Stomach (tissue), 9 donors: ENCODE data around the gene PALD1. TPM values are rescaled to one million over a fixed set of nuclear protein-coding genes. Genes with fewer than 3 reads are reported as not detected.
"Not testable (repeated sequence)": the region's sequence is repeated elsewhere in the genome, so short reads cannot be mapped to it uniquely, and the experiment has no call there.

ENCODE experiments used
- DNase-seq, 2 donors: peaks; one replicate each; pipeline versions ENCODE4 v3.0.0 to v3.0.0-alpha.2; 2013 to 2019
- H3K27ac ChIP-seq, 5 donors: fragments of 200-600 bp in 4 of 5; sonication (generic) in 4 of 5; one replicate each; pipeline ENCODE4 v1.5.1; 2013 to 2019; ENCODE audit warnings: mild to moderate bottlenecking in 1 of 5, moderate library complexity in 1 of 5
- H3K27me3 ChIP-seq, 3 donors: fragments of 200-600 bp; sonication (generic); one replicate each; pipeline ENCODE4 v1.5.1; 2017 to 2019; ENCODE audit warnings: mixed run types in 1 of 3
- H3K36me3 ChIP-seq, 4 donors: fragments of 200-600 bp; sonication (generic); 1 replicate in 3 of 4; 2 replicates in 1 of 4; pipeline ENCODE4 v1.5.1; 2016 to 2019
- H3K4me1 ChIP-seq, 4 donors: fragments of 200-600 bp; sonication (generic); one replicate each; pipeline ENCODE4 v1.5.1; 2016 to 2019
- H3K4me3 ChIP-seq, 4 donors: fragments of 200-600 bp; sonication (generic) in 3 of 4; one replicate each; pipeline ENCODE4 v1.5.1; 2016 to 2019; ENCODE audit warnings: mild to moderate bottlenecking in 1 of 4
- H3K9me3 ChIP-seq, 4 donors: fragments of 200-600 bp; sonication (generic); one replicate each; pipeline ENCODE4 v1.5.1; 2016 to 2019
- CTCF ChIP-seq, 7 experiments: fragments of 450-650 bp in 4 of 7; fragments of 200-600 bp in 3 of 7; sonication (generic) in 3 of 7; IDR thresholded peaks; one replicate each; pipeline ENCODE4 v1.5.1; 2016 to 2019; ENCODE audit warnings: antibody characterized with exemption in 7 of 7, control low read depth in 2 of 7, mild to moderate bottlenecking in 1 of 7
- EP300 ChIP-seq: sonication (generic); formaldehyde crosslinking; IDR thresholded peaks from one replicate; pipeline ENCODE4 v1.6.1; 2017; ENCODE audit warnings: antibody characterized with exemption
- POLR2A ChIP-seq, 4 donors: fragments of 450-650 bp; IDR thresholded peaks; one replicate each; pipeline ENCODE4 v1.6.1; 2016; ENCODE audit warnings: antibody characterized with exemption in 4 of 4, control low read depth in 2 of 4, mild to moderate bottlenecking in 1 of 4, moderate library complexity in 1 of 4
- POLR2AphosphoS5 ChIP-seq, 3 donors: sonication (generic); formaldehyde crosslinking; IDR thresholded peaks; one replicate each; pipeline ENCODE4 v1.6.1; 2016; ENCODE audit warnings: antibody characterized with exemption in 3 of 3
- WGBS, 5 donors: extraction: QIAGEN DNeasy Blood & Tissue Kit in 3 of 5; methylation state at CpG; one replicate each; pipeline versions ENCODE4 v1.1.5 to v1.1.7; 2013 to 2018; 5-methylcytosine and 5-hydroxymethylcytosine counted together
- intact Hi-C: fragments of 100-400 bp; cut with DNase I; formaldehyde crosslinking; loops from one replicate; pipeline ENCODE4 v1.15.1; 2023; ENCODE audit warnings: low total_unique reads
- polyA plus RNA-seq, 3 donors: library from polyadenylated mRNA; stranded (reverse); fragments of 200-250 nt; gene quantifications; one replicate each; pipeline ENCODE4 v1.2.3, GENCODE V29; 2013
- total RNA-seq, 5 donors: library from RNA; depleted of rRNA; stranded (reverse); fragments of >200 nt; gene quantifications; one replicate each; pipeline versions ENCODE4 v1.1.0 to v1.2.3, GENCODE V29; 2014 to 2016
- donor health status: healthy with polysubstance abuse.
- donor health status: Bipolar disorder and iron deficiency.
- donor health status: healthy.

PALD1 gene
- total and polyA plus RNA-seq, 8 donors: 2.4 to 25.1 (median 4.0) TPM

- 43 to 62% (median 53%) methylated on average over 7 to 8 of the region's 8 CpGs for WGBS, 5 donors
- Histone ChIP-seq H3K4me1 (peaks cover 27 to 62% (median 51%) of the 10 kb centered on the region in 4 donors), H3K36me3 (no peaks in the 10 kb centered on the region), H3K9me3 (no peaks in the 10 kb centered on the region), H3K27me3 (peaks cover 0 to 20% (median 12%) of the 10 kb centered on the region in 3 donors), H3K27ac (peak overlapping the region; percentile 8 to 91 (median 48)), H3K4me3 (no peak overlapping the region)
- TF ChIP-seq POLR2AphosphoS5 (IDR thresholded peaks at IDR 0.05): no peak
- no peak for TF ChIP-seq CTCF (IDR thresholded peaks at IDR 0.05)
- no peak for TF ChIP-seq POLR2A (IDR thresholded peaks at IDR 0.05)
- no peak for DNase-seq
- intact Hi-C loops: no loop called here
Observed at GRCh38 chr10:70482982-70483760, 4.6 kb downstream of the PALD1 start.

- peak overlapping the region in 4 of 5 donors; percentile 45 to 91 (median 59) for H3K27ac ChIP-seq
- 88 to 94% (median 92%) methylated on average over 6 of the region's 6 CpGs for WGBS, 5 donors
- intact Hi-C loops: not testable (repeated sequence)
Observed at GRCh38 chr10:70483872-70484271, 5.3 kb downstream of the PALD1 start.

GRCh38 chr10:70487824-70488223, 9.3 kb downstream of the PALD1 start:
- no peak overlapping the region for H3K4me3 ChIP-seq
- H3K36me3 ChIP-seq: no peaks in the 10 kb centered on the region
- no peak for TF ChIP-seq CTCF (IDR thresholded peaks at IDR 0.05)
- TF ChIP-seq POLR2A (IDR thresholded peaks at IDR 0.05): no peak
- TF ChIP-seq POLR2AphosphoS5 (IDR thresholded peaks at IDR 0.05): no peak
- no peak for TF ChIP-seq EP300
- intact Hi-C loops: no loop called here
- DNase-seq: no peak
- WGBS, 5 donors: 75 to 85% (median 83%) methylated on average over 3 of the region's 3 CpGs
- H3K27me3 ChIP-seq: no peaks in the 10 kb centered on the region
- H3K27ac ChIP-seq: no peak overlapping the region
- H3K4me1 ChIP-seq: peaks cover 0 to 51% (median 19%) of the 10 kb centered on the region in 4 donors
- no peaks in the 10 kb centered on the region for H3K9me3 ChIP-seq

More at GRCh38 chr10:70483872-70484271, 5.3 kb downstream of the PALD1 start:
- not testable (repeated sequence) for H3K36me3 ChIP-seq, H3K4me3 ChIP-seq, DNase-seq, H3K9me3 ChIP-seq
- peaks cover 0 to 13% (median 5%) of the 10 kb centered on the region in 3 donors for H3K27me3 ChIP-seq
- peaks cover 20 to 56% (median 45%) of the 10 kb centered on the region in 4 donors for H3K4me1 ChIP-seq

- H3K9me3 ChIP-seq: no peaks in the 10 kb centered on the region
- TF ChIP-seq POLR2A (IDR thresholded peaks at IDR 0.05) (no peak), CTCF (IDR thresholded peaks at IDR 0.05) (no peak), POLR2AphosphoS5 (IDR thresholded peaks at IDR 0.05) (no peak), EP300 (no peak)
- H3K36me3 ChIP-seq: no peaks in the 10 kb centered on the region
- 78 to 93% (median 86%) methylated on average over 4 of the region's 4 CpGs for WGBS, 5 donors
- H3K27me3 ChIP-seq: no peaks in the 10 kb centered on the region
- H3K27ac ChIP-seq: peak overlapping the region in 2 of 5 donors; percentile 52 to 77
- intact Hi-C loops: no loop called here
- H3K4me3 ChIP-seq: no peak overlapping the region
- H3K4me1 ChIP-seq: peaks cover 0 to 55% (median 17%) of the 10 kb centered on the region in 4 donors
- DNase-seq: no peak
Observed at GRCh38 chr10:70490142-70490541, 11.6 kb downstream of the PALD1 start.

- intact Hi-C loops: no loop called here
- Histone ChIP-seq H3K4me3 (no peak overlapping the region), H3K27me3 (no peaks in the 10 kb centered on the region), H3K36me3 (no peaks in the 10 kb centered on the region), H3K9me3 (no peaks in the 10 kb centered on the region), H3K4me1 (peaks cover 0 to 52% (median 17%) of the 10 kb centered on the region in 4 donors), H3K27ac (peak overlapping the region in 2 of 5 donors; percentile 52 to 77)
- TF ChIP-seq POLR2A (IDR thresholded peaks at IDR 0.05) (no peak), POLR2AphosphoS5 (IDR thresholded peaks at IDR 0.05) (peak in 1 of 3 donors; percentile 21)
- 69 to 96% (median 92%) methylated on average over 2 of the region's 2 CpGs for WGBS, 5 donors
- no peak for DNase-seq
Observed at GRCh38 chr10:70491614-70492013, 13.0 kb downstream of the PALD1 start.
